ENCODE results near the gene AKR1E2.
A peak's percentile ranks its signal among the peaks of the same experiment; 100 is the strongest.

The AKR1E2 gene

GRCh38 chr10:4825868-4826791 is at the start of gene AKR1E2:
Gene AKR1E2, plus strand, starts transcription at chr10:4826207. Its CDS starts 118 bp downstream, at chr10:4826325.
- Histone ChIP-seq H3K4me3 (ENCODE audit: low read length) (no peak within 1 kb of the TSS), H3K27me3 (ENCODE audit: control insufficient read depth, insufficient read depth, low read length) (no peaks in the 10 kb centered on the region), H3K9me3 (ENCODE audit: control insufficient read depth, low read length) (no peaks in the 10 kb centered on the region), H3K36me3 (ENCODE audit: control insufficient read depth, insufficient read depth, low read length) (no peaks in the 10 kb centered on the region), H3K9ac (ENCODE audit: low read length) (peak within 1 kb of the TSS; percentile 56), H3K4me1 (ENCODE audit: control insufficient read depth, insufficient read depth, low read length) (peaks cover 5% of the 10 kb centered on the region)

GRCh38 chr10:4776234-4776638 is 49.8 kb upstream of the AKR1E2 start:
- no peaks in the 10 kb centered on the region for H3K27me3 ChIP-seq (ENCODE audit: control insufficient read depth, insufficient read depth, low read length)
- no peak overlapping the region for H3K9ac ChIP-seq (ENCODE audit: low read length)
- no peaks in the 10 kb centered on the region for H3K4me1 ChIP-seq (ENCODE audit: control insufficient read depth, insufficient read depth, low read length)
- no peaks in the 10 kb centered on the region for H3K9me3 ChIP-seq (ENCODE audit: control insufficient read depth, low read length)
- no peak overlapping the region for H3K4me3 ChIP-seq (ENCODE audit: low read length)
- H3K36me3 ChIP-seq (ENCODE audit: control insufficient read depth, insufficient read depth, low read length) = no peaks in the 10 kb centered on the region

DNA sequence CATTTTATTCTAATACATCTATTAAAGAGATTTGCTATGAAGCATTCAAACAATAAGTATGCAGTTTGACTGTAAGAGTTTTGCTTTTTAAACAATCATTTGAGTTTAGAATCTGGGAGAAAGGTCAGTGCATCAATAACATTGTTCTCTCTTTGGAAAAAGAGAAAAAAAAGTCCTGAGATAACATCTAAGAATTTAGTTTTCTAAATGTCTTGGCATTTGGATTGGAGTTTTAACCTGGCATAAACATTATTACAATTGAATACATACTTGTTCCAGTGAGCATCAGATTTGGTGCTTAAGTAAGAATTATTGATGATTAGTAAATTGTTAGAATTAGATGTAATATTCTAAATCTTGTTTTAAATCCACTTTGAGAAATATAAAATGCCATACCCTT is 47.2 kb upstream of the AKR1E2 start:
- no peaks in the 10 kb centered on the region for H3K9me3 ChIP-seq (ENCODE audit: control insufficient read depth, low read length)
- no peaks in the 10 kb centered on the region for H3K4me1 ChIP-seq (ENCODE audit: control insufficient read depth, insufficient read depth, low read length)
- H3K27me3 ChIP-seq (ENCODE audit: control insufficient read depth, insufficient read depth, low read length) = peaks cover 5% of the 10 kb centered on the region
- no peak overlapping the region for H3K4me3 ChIP-seq (ENCODE audit: low read length)
- no peaks in the 10 kb centered on the region for H3K36me3 ChIP-seq (ENCODE audit: control insufficient read depth, insufficient read depth, low read length)
- no peak overlapping the region for H3K9ac ChIP-seq (ENCODE audit: low read length)

DNA sequence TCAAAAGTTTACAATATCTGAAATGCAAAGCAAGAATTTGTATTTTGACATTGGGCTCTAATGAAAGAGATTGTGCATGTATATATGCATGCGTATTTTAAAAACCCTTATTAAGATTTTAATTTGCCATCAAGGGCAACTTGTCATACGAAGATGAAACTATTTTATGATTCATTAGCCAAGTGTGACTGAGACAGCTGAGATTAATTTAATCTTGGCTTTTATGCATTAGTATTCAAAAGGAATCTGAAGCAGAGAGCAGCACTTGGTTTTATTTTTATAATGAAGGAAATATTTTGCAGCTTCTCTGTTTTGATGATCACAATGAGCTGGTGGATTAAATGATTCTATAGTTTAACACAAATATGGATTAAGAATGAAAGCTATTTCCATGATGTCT is 45.9 kb upstream of the AKR1E2 start:
- peaks cover 5% of the 10 kb centered on the region for H3K27me3 ChIP-seq (ENCODE audit: control insufficient read depth, insufficient read depth, low read length)
- no peaks in the 10 kb centered on the region for H3K9me3 ChIP-seq (ENCODE audit: control insufficient read depth, low read length)
- H3K4me3 ChIP-seq (ENCODE audit: low read length) = no peak overlapping the region
- H3K4me1 ChIP-seq (ENCODE audit: control insufficient read depth, insufficient read depth, low read length) = no peaks in the 10 kb centered on the region
- H3K36me3 ChIP-seq (ENCODE audit: control insufficient read depth, insufficient read depth, low read length) = no peaks in the 10 kb centered on the region
- H3K9ac ChIP-seq (ENCODE audit: low read length) = no peak overlapping the region

GRCh38 chr10:4780782-4781181 is 45.2 kb upstream of the AKR1E2 start:
- H3K4me3 ChIP-seq (ENCODE audit: low read length) = no peak overlapping the region
- no peaks in the 10 kb centered on the region for H3K4me1 ChIP-seq (ENCODE audit: control insufficient read depth, insufficient read depth, low read length)
- H3K9ac ChIP-seq (ENCODE audit: low read length) = no peak overlapping the region
- no peaks in the 10 kb centered on the region for H3K9me3 ChIP-seq (ENCODE audit: control insufficient read depth, low read length)
- no peaks in the 10 kb centered on the region for H3K36me3 ChIP-seq (ENCODE audit: control insufficient read depth, insufficient read depth, low read length)
- peaks cover 5% of the 10 kb centered on the region for H3K27me3 ChIP-seq (ENCODE audit: control insufficient read depth, insufficient read depth, low read length)

GRCh38 chr10:4781955-4782354 is 44.1 kb upstream of the AKR1E2 start:
- no peak overlapping the region for H3K9ac ChIP-seq (ENCODE audit: low read length)
- H3K36me3 ChIP-seq (ENCODE audit: control insufficient read depth, insufficient read depth, low read length) = no peaks in the 10 kb centered on the region
- peaks cover 5% of the 10 kb centered on the region for H3K27me3 ChIP-seq (ENCODE audit: control insufficient read depth, insufficient read depth, low read length)
- H3K4me3 ChIP-seq (ENCODE audit: low read length) = no peak overlapping the region
- H3K9me3 ChIP-seq (ENCODE audit: control insufficient read depth, low read length) = no peaks in the 10 kb centered on the region
- H3K4me1 ChIP-seq (ENCODE audit: control insufficient read depth, insufficient read depth, low read length) = no peaks in the 10 kb centered on the region

DNA sequence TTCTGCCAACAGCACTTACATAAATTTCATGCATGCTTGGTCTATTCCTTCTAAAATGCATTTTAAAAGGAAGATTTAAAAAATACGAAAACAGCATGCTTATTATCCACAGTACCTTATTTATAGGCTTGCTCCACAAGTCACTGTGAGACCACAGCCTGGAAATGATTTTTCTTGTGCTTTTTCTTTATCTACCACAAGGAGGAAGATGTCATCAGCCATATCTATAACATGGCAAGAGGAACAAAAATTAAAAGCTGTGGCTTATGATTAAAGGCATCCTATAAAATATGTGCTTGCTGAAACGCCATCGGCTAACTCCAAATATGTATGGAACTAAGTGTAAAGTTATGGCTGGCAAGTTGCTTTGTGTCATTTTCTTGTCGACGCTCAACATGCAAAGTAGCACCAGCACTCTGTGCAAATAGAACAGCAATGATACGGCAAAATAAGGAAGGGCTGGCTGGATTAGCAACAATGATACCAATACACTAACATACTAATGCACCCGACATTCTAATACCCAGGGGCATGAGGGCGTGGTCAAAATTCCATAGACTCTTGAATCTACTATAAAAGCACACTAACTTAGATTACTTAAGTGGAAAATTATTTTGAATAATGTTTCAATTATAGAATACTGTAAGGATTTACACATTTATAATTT is 41.2 kb upstream of the AKR1E2 start:
- Histone ChIP-seq H3K4me3 (ENCODE audit: low read length) (no peak overlapping the region), H3K9me3 (ENCODE audit: control insufficient read depth, low read length) (no peaks in the 10 kb centered on the region), H3K36me3 (ENCODE audit: control insufficient read depth, insufficient read depth, low read length) (no peaks in the 10 kb centered on the region), H3K9ac (ENCODE audit: low read length) (no peak overlapping the region), H3K27me3 (ENCODE audit: control insufficient read depth, insufficient read depth, low read length) (peaks cover 5% of the 10 kb centered on the region), H3K4me1 (ENCODE audit: control insufficient read depth, insufficient read depth, low read length) (no peaks in the 10 kb centered on the region)

DNA sequence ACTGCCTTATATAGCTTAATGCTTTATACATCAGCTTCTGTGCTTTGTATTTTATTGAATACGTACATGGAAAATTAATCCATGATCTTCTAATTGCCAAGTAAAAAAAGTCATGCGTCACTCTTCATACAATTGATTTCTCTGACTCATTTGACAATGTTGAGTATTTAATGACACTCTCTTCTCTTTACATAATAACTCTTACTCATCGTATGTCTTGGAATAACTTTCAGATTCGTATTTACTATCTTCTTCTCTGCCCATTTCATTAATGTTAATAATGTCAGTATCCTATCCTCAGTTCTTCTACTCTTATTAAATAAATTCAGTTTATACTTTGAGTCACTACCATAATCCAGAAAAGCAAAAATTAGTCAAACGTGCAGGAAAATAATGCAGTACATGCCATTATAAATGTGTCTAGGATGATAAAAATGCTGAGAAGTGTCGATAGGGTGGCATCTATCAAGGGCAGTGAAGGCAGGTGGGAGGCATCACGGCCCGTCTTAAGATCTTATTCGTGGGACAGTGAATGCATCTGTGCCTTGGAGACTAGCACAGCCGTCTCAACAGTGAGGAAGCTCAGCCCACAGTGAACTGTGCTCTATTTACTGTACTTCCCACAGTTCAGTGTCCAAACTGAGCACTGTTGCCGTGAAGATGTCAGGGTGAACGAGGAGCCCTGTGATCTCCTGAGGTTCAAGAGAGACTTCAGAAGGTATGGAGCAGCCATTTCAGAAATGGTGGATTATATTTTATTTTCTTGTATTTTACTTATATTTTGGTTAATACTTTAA is 39.8 kb upstream of the AKR1E2 start:
- Histone ChIP-seq H3K9ac (ENCODE audit: low read length) (no peak overlapping the region), H3K9me3 (ENCODE audit: control insufficient read depth, low read length) (no peaks in the 10 kb centered on the region), H3K27me3 (ENCODE audit: control insufficient read depth, insufficient read depth, low read length) (peaks cover 5% of the 10 kb centered on the region), H3K36me3 (ENCODE audit: control insufficient read depth, insufficient read depth, low read length) (no peaks in the 10 kb centered on the region), H3K4me3 (ENCODE audit: low read length) (no peak overlapping the region), H3K4me1 (ENCODE audit: control insufficient read depth, insufficient read depth, low read length) (no peaks in the 10 kb centered on the region)

DNA sequence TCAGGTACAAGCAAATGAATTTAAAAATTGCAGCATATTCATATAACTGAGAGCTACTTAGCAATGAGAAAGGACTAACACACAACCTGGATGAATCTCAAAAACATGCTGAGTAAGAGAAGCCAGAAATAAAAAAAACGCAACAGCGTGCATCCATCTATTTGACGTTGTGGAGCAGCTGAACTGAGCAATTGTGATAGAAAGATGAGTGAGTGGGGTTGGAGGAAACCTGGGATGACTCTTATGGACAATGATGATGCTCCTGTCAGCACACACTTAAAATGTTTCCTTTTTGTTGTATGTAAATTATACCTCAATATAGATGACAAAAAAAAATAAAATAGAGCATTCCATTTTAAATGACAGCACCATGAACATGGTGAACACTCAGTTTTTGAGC is 36.0 kb upstream of the AKR1E2 start:
- Histone ChIP-seq H3K27me3 (ENCODE audit: control insufficient read depth, insufficient read depth, low read length) (no peaks in the 10 kb centered on the region), H3K36me3 (ENCODE audit: control insufficient read depth, insufficient read depth, low read length) (no peaks in the 10 kb centered on the region), H3K9ac (ENCODE audit: low read length) (no peak overlapping the region), H3K4me3 (ENCODE audit: low read length) (no peak overlapping the region), H3K9me3 (ENCODE audit: control insufficient read depth, low read length) (no peaks in the 10 kb centered on the region), H3K4me1 (ENCODE audit: control insufficient read depth, insufficient read depth, low read length) (no peaks in the 10 kb centered on the region)

- no peaks in the 10 kb centered on the region for H3K27me3 ChIP-seq (ENCODE audit: control insufficient read depth, insufficient read depth, low read length)
Measured at GRCh38 chr10:4790922-4791321, 35.1 kb upstream of the AKR1E2 start.

DNA sequence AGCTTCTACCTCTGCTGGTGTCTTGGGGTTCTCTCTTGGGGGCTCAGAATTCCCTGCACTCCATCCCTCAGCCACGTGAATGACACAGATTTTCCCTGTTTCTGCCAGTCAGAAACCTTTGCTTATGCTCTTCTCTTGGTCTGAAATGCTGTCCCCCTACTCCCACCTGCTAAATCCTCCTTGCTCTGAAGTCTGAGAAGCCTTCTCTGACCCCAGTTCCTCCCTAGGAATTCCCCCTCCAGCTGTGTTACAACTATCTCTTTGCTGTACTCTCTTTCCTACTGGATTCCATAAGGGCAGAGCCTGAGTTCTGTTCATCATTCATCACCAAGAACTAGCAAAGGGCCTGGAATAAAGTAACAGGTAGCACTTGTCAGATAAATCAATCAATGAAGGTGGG is 33.6 kb upstream of the AKR1E2 start:
- Histone ChIP-seq H3K4me3 (ENCODE audit: low read length) (no peak overlapping the region), H3K27me3 (ENCODE audit: control insufficient read depth, insufficient read depth, low read length) (no peaks in the 10 kb centered on the region), H3K4me1 (ENCODE audit: control insufficient read depth, insufficient read depth, low read length) (no peaks in the 10 kb centered on the region), H3K9ac (ENCODE audit: low read length) (no peak overlapping the region), H3K36me3 (ENCODE audit: control insufficient read depth, insufficient read depth, low read length) (no peaks in the 10 kb centered on the region), H3K9me3 (ENCODE audit: control insufficient read depth, low read length) (no peaks in the 10 kb centered on the region)

More at GRCh38 chr10:4790922-4791321, 35.1 kb upstream of the AKR1E2 start:
- Histone ChIP-seq H3K9ac (ENCODE audit: low read length) (no peak overlapping the region), H3K9me3 (ENCODE audit: control insufficient read depth, low read length) (no peaks in the 10 kb centered on the region), H3K4me3 (ENCODE audit: low read length) (no peak overlapping the region), H3K4me1 (ENCODE audit: control insufficient read depth, insufficient read depth, low read length) (no peaks in the 10 kb centered on the region), H3K36me3 (ENCODE audit: control insufficient read depth, insufficient read depth, low read length) (no peaks in the 10 kb centered on the region)

GRCh38 chr10:4801405-4801804 is 24.6 kb upstream of the AKR1E2 start:
- H3K27me3 ChIP-seq (ENCODE audit: control insufficient read depth, insufficient read depth, low read length) = no peaks in the 10 kb centered on the region
- H3K4me3 ChIP-seq (ENCODE audit: low read length) = no peak overlapping the region
- no peaks in the 10 kb centered on the region for H3K36me3 ChIP-seq (ENCODE audit: control insufficient read depth, insufficient read depth, low read length)
- no peaks in the 10 kb centered on the region for H3K9me3 ChIP-seq (ENCODE audit: control insufficient read depth, low read length)
- H3K9ac ChIP-seq (ENCODE audit: low read length) = no peak overlapping the region
- H3K4me1 ChIP-seq (ENCODE audit: control insufficient read depth, insufficient read depth, low read length) = no peaks in the 10 kb centered on the region

All from mucosa of stomach (tissue), 1 donor.